ENCODE results near the gene MOSPD2. TPM values are rescaled to one million over a fixed set of nuclear protein-coding genes. Genes with fewer than 3 reads are reported as not detected.
A peak's percentile ranks its signal among the peaks of the same experiment; 100 is the strongest.

Gene MOSPD2
- polyA plus RNA-seq (ENCODE audit: insufficient read length in 10 of 10): 10 to 100 TPM in 2 of 10 donors, 1 to 10 TPM in 8; 6.5 to 15.8 (median 8.9) TPM
- long read RNA-seq, donor 1, full-length matches to known transcripts: 1 of 1 reads
- long read RNA-seq, donor 1, partial matches to known transcripts: 0 of 1 reads
- long read RNA-seq, donor 1, other reads (novel, unspliced or antisense): 0 of 1 reads
- long read RNA-seq, donor 2: 0 reads
- long read RNA-seq, donor 3: 0 reads
- long read RNA-seq, donor 4: 0 reads
- long read RNA-seq, donor 5, full-length matches to known transcripts: 5 of 5 reads
- long read RNA-seq, donor 5, partial matches to known transcripts: 0 of 5 reads
- long read RNA-seq, donor 5, other reads (novel, unspliced or antisense): 0 of 5 reads
- long read RNA-seq, donor 6, full-length matches to known transcripts: 2 of 2 reads
- long read RNA-seq, donor 6, partial matches to known transcripts: 0 of 2 reads
- long read RNA-seq, donor 6, other reads (novel, unspliced or antisense): 0 of 2 reads
- long read RNA-seq, donor 7: 0 reads
- long read RNA-seq, donor 8, full-length matches to known transcripts: 2 of 2 reads
- long read RNA-seq, donor 8, partial matches to known transcripts: 0 of 2 reads
- long read RNA-seq, donor 8, other reads (novel, unspliced or antisense): 0 of 2 reads
- long read RNA-seq, donor 9: 0 reads

GRCh38 chrX:14872851-14873675 is at the start of gene MOSPD2, which contains the start of gene FANCB:
Gene MOSPD2, plus strand, starts transcription at chrX:14873421. Its CDS starts 108 bp downstream, at chrX:14873529.
Gene FANCB, minus strand, starts transcription at chrX:14873069. Its CDS starts 7,559 bp downstream, at chrX:14865510.
- peak; percentile 93 to 97 (median 93) for DNase-seq

DNA sequence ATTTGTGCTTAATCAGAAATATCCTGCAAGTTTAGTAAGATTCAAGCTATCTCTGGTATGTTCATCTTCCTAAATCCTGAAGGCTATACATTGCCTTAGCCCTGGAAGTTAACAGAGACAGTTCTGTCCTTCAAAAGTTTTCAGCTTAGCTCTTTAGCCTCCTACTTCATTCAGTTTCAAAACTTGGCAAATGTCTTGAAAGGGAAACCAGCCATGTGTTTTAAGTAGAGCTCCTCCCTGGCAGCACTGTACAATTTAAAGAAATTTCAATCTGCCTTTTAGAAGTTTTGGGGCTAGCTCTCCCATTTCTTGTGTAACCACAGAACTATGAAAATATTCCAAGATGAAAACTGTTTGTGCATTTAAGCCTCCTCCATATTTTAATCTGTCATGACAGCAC is 47.4 kb upstream of the MOSPD2 start:
- peak; percentile 10 to 71 (median 38) for DNase-seq

GRCh38 chrX:14826319-14826718 is 46.9 kb upstream of the MOSPD2 start:
- no peak for DNase-seq

GRCh38 chrX:14829643-14830042 is 43.6 kb upstream of the MOSPD2 start:
- no peak for DNase-seq

DNA sequence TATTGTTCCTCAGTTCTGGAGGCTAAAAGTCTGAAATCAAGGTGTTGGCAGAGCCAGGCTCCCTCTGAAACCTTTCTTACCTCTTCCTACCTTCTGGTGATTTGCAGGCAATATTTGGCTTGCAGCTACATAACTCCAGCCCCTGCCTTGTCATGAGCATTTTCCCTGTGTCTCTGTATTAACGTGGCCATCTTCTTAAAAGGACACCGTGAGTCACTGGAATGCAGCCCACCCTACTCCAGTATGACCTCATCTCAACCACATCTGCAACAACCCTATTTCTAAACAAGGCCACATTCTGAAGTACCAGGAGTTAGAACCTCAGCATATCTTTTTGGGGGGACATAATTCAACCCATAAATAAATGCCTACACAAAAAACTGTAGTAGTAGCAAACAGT is 41.1 kb upstream of the MOSPD2 start:
- peak in 1 of 3 donors; percentile 15 for DNase-seq

- DNase-seq: peak; percentile 20 to 66 (median 28)
Measured at GRCh38 chrX:14832586-14832985, 40.6 kb upstream of the MOSPD2 start.

GRCh38 chrX:14837155-14837554 is 36.1 kb upstream of the MOSPD2 start:
- DNase-seq: no peak

DNA sequence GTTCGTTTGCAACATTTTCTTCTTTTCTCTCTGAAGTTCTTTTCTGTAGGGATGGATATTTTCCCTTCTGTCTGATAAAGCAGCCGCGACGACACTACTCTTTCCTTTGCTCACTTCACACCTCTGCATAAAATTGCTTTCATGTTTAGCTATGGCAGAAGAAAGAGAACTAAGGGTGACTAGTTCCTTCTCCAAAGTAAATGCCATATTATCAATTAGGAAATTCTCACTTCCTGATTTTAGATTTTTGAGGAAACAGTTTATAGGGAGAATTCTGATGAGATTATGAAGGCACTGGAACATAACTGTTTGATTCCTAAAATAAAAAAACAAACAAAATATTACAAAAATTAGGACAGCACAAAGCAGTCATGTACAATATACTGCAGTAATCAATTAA is 29.6 kb upstream of the MOSPD2 start:
- no peak for DNase-seq

GRCh38 chrX:14851526-14851925 is 21.7 kb upstream of the MOSPD2 start:
- DNase-seq: no peak

GRCh38 chrX:14864631-14865030 is 8.6 kb upstream of the MOSPD2 start:
- DNase-seq: peak in 1 of 3 donors; percentile 16

GRCh38 chrX:14865201-14865600 is 8.0 kb upstream of the MOSPD2 start:
- DNase-seq: no peak

DNA sequence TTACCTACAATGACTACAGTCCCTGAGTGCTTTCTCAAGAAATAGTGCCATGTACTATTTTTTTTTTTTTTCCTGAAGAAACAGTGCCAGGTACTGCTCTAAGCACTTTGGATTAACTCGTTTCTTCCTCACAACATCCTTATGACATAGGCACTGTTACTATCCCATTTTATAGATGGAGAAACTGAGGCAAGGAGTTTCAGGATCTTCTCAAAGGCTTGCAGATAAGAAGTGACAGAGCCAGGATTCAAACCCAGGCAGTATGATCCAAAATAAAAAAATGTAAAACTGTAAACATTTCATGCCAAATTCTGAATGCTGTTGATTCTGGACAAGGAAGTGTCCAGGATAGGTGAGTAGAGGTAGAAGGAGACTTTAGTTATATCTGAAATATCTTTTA is 1.5 kb upstream of the MOSPD2 start:
- no peak for DNase-seq

GRCh38 chrX:14872355-14872754 is 866 bp upstream of the MOSPD2 start:
- peak in 1 of 3 donors; percentile 7 for DNase-seq

DNA sequence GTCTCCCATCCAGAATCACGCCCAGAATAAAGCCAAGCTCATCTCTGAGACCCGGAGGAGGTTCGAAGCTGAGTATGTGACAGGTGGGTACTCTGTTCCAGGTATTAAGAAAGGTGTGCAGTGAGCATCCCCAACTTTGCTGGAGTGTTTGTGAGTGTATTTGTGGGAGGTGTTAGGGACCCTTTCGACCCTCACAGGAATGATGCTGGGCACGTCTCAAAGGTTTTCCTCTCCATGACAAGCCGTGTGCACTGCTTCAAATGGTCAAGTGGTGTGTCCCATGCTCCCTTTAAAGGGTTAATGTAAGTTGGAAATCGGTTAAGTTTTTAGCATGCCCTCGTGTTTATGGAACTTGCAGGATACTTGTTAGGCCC is 442 bp downstream of the MOSPD2 start:
- DNase-seq: peak in 1 of 3 donors; percentile 1

DNA sequence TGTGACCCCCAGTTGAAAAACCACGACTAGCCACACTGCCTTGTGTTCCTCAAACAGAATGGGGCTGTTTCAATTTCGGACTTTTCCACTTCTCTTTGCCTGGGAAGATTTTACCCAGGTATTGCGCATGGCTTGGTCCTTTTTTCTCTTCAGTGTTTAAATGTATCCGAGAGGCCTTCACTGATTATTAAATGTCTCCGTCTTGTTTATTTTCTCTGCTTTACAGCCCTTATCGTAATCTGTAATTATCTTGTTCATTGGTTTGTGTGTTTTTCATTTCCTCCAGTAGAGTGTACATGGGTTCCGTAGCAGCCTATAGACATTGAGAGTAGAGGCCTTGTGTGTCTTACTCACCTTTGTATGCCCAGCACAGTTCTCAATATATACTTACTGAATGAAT is 2.4 kb downstream of the MOSPD2 start:
- DNase-seq: no peak

DNA sequence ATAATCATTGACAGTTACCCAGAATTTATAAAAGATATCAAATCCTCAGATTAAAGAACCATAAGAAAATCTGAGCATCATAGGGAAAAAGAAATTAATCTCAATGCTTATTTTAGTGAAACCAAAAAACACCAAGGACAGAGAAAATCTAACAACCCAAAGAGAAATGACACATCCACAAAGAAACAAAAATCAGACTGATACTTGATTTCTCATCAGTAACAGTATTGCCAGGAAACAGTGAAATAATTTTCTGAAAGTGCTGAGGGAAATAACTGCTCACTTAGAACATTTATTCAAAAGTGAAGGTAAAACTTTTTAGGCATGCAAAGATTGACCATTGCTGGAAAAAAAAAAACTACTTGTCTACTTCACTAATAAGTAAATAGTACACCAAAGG is 10.6 kb downstream of the MOSPD2 start:
- no peak for DNase-seq

DNA sequence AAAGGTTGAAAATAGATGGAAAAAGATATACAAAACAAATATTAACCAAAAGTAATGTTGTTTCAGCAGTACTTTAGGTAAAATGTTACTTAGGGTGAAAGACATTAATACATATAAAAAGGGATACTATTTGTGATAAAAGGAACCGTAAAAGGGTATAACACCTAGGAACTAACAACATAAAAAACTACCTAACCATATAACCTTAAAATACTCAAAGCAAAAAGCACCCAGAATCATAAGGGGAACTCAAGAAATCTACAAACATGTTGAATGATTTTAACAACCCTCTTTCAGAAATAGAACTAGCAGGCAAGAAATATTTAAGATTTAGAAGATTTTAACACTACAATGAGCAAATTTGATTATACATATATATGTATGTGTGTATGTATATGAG is 11.5 kb downstream of the MOSPD2 start:
- DNase-seq: no peak

DNA sequence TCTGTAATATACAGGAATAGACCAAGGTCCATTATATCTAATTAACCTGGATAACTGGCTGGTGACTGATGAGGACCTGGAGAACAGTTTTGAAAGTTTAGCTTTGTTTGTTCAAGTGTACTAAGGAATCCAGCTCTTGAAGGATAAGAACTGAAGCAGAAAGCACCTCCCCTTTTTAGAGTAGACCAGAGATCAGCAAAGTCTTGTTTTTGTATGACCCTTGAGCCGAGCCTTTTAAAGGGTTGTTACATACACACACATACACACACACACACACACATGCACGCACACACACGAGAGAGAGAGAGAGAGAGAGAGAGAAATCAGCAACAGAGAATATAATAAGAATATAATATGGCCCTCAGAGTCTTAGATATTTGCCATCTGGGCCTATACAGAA is 13.0 kb downstream of the MOSPD2 start:
- DNase-seq: no peak

GRCh38 chrX:14896273-14896672 is 23.1 kb downstream of the MOSPD2 start:
- DNase-seq: no peak

DNA sequence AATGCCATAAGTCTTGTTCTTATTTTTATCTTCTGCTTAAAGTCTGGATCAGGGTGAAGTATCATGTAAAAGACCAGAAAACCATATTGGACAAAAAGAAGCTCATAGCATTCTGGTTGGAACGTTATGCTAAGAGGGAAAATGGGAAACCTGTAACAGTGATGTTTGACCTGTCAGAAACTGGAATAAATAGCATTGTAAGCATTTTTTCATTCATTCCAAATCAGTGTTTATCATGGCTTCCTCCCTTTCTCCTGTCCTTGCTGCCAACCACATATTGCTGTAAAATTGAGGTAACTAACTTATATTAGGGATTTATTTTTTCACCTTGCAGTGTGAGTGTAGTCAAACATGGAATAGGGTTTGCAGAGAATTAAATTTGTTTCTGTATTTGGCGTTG is 23.8 kb downstream of the MOSPD2 start:
- no peak for DNase-seq

DNA sequence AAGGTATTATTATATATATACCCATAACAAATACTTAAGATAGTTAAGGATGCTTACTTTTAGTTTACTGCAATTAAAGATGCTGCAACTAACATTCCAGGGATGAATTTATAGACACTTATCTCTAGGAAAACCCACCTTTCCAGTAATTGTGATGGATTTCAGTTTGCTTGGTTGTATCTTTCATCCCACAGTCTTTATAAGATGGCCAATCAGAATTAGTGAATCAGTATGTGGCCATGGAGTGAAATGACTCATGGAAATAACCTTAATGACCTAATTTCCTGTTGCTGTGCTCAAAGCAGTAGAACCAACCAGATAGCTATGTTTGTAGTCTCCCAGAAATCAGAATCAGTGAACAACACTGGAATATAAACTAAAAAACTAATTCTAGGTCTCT is 26.4 kb downstream of the MOSPD2 start:
- no peak for DNase-seq

DNA sequence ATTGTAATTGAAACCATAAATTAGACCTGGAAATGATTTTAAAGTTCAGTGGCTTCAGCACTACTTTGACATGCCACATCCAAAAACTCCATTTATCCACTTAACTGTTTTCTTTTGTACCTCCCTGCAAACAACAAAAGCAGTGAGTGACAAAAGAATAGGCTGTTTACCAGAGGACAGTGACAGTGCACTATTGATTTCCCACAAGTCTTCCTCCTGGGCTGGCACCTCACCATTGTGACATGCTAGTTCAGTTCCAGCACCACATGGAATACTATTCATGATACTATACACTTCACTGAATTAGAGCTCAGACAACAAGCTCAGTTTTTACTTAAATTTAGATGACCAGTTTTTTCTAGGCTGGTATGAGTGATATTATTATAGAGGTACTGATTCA is 29.3 kb downstream of the MOSPD2 start:
- DNase-seq: no peak

All from muscle of back (tissue), 13 donors.